Measurements from ENCODE around the gene HMGA1.

HMGA1 gene

DNA sequence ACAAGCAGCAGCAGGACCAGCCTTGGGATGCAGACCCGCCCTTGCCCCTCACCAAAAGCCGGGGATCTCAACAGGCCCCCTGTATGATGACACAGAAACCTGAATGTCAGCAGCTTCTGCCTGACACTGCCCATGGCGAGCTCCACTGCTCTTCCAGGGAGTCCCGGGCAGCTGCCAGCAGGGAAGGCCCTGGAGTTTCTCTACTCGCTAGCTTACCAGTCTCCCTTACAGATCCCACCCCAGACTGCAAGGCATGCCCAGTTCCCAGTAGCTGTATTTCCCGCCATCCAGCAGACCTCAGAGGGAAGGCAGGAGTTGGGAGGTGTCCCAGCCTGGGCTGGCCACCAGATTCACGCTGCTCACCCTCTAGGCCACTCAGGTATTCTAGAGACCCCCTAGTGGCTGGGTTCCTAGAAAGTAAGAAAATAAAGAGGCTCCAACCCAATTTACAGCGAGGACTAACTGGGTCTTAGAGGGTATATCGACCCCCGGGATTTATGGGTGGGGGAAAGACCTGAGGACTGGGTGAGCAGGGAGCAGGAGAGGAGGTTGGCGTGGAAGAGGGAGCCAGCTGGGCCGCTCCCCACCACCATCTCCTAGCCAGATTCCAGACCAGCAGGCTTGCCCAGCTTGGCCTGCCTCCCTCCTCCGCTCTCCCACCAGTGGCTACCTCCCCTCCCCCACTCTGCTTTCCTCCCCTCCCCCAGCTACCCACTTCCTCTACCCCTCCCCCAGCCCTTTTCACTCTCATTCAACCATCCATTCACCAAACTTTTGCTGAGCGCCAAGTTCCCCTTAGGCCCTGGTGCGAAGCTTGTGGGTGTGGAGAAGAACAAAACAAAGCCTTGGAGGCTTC, 9.7 kb upstream of the HMGA1 start:
- Mint-ChIP-seq H3K27ac (peak overlapping the region; percentile 87), H3K4me3 (peak overlapping the region; percentile 40), H3K9me3 (no peaks in the 10 kb centered on the region), H3K36me3 (ENCODE audit: low read depth) (no peaks in the 10 kb centered on the region), H3K27me3 (ENCODE audit: low read depth, poor library complexity) (peaks cover 7% of the 10 kb centered on the region), H3K4me1 (peaks cover 72% of the 10 kb centered on the region)
- TF ChIP-seq, protein P1, sequence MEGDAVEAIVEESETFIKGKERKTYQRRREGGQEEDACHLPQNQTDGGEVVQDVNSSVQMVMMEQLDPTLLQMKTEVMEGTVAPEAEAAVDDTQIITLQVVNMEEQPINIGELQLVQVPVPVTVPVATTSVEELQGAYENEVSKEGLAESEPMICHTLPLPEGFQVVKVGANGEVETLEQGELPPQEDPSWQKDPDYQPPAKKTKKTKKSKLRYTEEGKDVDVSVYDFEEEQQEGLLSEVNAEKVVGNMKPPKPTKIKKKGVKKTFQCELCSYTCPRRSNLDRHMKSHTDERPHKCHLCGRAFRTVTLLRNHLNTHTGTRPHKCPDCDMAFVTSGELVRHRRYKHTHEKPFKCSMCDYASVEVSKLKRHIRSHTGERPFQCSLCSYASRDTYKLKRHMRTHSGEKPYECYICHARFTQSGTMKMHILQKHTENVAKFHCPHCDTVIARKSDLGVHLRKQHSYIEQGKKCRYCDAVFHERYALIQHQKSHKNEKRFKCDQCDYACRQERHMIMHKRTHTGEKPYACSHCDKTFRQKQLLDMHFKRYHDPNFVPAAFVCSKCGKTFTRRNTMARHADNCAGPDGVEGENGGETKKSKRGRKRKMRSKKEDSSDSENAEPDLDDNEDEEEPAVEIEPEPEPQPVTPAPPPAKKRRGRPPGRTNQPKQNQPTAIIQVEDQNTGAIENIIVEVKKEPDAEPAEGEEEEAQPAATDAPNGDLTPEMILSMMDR (IDR thresholded peaks at IDR 0.05), result peak; percentile 13
- DNase-seq, result no peak

DNA sequence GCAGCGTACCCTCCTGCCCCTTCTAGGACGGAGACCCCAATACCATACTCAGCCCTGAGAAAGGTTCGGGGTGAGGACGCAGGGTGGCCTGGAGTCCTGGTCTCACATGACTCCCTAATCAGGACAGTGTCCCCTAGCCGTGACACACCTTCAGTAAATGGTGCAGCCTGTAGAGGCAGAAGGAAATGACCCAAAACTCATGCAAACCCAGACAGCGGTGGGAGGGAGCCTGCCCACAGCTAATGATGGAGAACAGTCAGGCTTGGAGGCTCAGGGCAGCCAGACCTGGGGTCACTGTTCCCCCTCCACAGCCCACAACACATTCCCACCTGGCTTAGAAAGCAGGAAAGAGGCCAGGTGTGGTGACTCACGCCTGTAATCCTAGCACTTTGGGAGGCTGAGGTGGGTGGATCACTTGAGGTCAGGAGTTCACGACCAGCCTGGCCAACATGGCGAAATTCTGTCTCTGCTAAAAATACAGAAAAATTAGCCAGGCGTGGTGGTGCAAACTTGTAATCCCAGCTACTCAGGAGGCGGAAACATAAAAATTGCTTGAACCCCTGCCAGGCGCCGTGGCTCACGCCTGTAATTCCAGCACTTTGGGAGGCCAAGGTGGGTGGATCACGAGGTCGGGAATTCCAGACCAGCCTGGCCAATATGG, 8.8 kb upstream of the HMGA1 start:
- Mint-ChIP-seq H3K27ac (no peak overlapping the region), H3K36me3 (ENCODE audit: low read depth) (no peaks in the 10 kb centered on the region), H3K4me1 (peaks cover 71% of the 10 kb centered on the region), H3K27me3 (ENCODE audit: low read depth, poor library complexity) (peaks cover 7% of the 10 kb centered on the region), H3K9me3 (no peaks in the 10 kb centered on the region), H3K4me3 (no peak overlapping the region)
- TF ChIP-seq, protein P1 (IDR thresholded peaks at IDR 0.05), result no peak
- DNase-seq, result no peak

DNA sequence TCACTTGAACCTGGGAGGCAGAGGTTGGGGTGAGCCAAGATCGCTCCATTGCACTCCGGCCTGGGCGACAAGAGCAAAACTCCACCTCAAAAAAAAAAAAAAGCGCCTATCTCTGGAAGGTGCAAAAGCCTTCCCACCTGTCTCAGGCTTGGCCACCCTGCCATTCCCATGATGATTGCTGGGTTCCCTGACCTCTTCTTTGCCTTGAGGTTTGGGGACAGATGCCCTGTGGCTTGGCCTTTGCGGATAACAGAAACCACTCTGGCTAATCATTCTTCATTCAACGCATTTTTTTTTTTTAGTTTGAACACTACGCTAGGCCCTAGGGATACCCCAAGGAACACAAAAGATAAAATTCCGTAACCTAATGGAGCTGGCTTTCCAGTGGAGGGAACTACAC, 6.8 kb upstream of the HMGA1 start:
- no peaks in the 10 kb centered on the region for H3K9me3 Mint-ChIP-seq
- no peak for DNase-seq
- no peak overlapping the region for H3K4me3 Mint-ChIP-seq
- no peaks in the 10 kb centered on the region for H3K36me3 Mint-ChIP-seq (ENCODE audit: low read depth)
- peaks cover 72% of the 10 kb centered on the region for H3K4me1 Mint-ChIP-seq
- peak overlapping the region; percentile 54 for H3K27ac Mint-ChIP-seq
- TF ChIP-seq, protein P1 (IDR thresholded peaks at IDR 0.05), result no peak
- peaks cover 7% of the 10 kb centered on the region for H3K27me3 Mint-ChIP-seq (ENCODE audit: low read depth, poor library complexity)

- Mint-ChIP-seq H3K27me3 (ENCODE audit: low read depth, poor library complexity) (peaks cover 7% of the 10 kb centered on the region), H3K27ac (no peak overlapping the region), H3K36me3 (ENCODE audit: low read depth) (no peaks in the 10 kb centered on the region), H3K4me3 (no peak overlapping the region), H3K4me1 (peaks cover 67% of the 10 kb centered on the region), H3K9me3 (no peaks in the 10 kb centered on the region)
- DNase-seq, result no peak
- TF ChIP-seq, protein P1 (IDR thresholded peaks at IDR 0.05), result no peak
Measured at GRCh38 chr6:34230653-34231371, 5.9 kb upstream of the HMGA1 start.

GRCh38 chr6:34231566-34232336, 4.9 kb upstream of the HMGA1 start:
- H3K27ac Mint-ChIP-seq, result no peak overlapping the region
- DNase-seq, result no peak
- H3K4me3 Mint-ChIP-seq, result no peak overlapping the region
- peaks cover 58% of the 10 kb centered on the region for H3K4me1 Mint-ChIP-seq
- TF ChIP-seq, protein P1 (IDR thresholded peaks at IDR 0.05), result no peak
- no peaks in the 10 kb centered on the region for H3K9me3 Mint-ChIP-seq
- H3K27me3 Mint-ChIP-seq (ENCODE audit: low read depth, poor library complexity), result peaks cover 6% of the 10 kb centered on the region
- no peaks in the 10 kb centered on the region for H3K36me3 Mint-ChIP-seq (ENCODE audit: low read depth)

Measured in nephron progenitor cell (in vitro differentiated cells).